GM23248 (cell line): Measurements from ENCODE around the gene SYNDIG1.

Source experiments
- EZH2 ChIP-seq: fragments of 200-600 bp; sonication (generic); IDR thresholded peaks from 2 replicates; pipeline ENCODE4 v1.6.1; 2018; ENCODE audit warnings: antibody characterized with exemption, mild to moderate bottlenecking; ENCODE audit not compliant: insufficient read depth, poor library complexity, severe bottlenecking
- EZH2phosphoT487 ChIP-seq: fragments of 200-600 bp; sonication (generic); IDR thresholded peaks from 2 replicates; pipeline ENCODE4 v1.6.1; 2018; ENCODE audit warnings: antibody characterized with exemption, moderate library complexity, mild to moderate bottlenecking, low read depth; ENCODE audit not compliant: insufficient read depth

DNA sequence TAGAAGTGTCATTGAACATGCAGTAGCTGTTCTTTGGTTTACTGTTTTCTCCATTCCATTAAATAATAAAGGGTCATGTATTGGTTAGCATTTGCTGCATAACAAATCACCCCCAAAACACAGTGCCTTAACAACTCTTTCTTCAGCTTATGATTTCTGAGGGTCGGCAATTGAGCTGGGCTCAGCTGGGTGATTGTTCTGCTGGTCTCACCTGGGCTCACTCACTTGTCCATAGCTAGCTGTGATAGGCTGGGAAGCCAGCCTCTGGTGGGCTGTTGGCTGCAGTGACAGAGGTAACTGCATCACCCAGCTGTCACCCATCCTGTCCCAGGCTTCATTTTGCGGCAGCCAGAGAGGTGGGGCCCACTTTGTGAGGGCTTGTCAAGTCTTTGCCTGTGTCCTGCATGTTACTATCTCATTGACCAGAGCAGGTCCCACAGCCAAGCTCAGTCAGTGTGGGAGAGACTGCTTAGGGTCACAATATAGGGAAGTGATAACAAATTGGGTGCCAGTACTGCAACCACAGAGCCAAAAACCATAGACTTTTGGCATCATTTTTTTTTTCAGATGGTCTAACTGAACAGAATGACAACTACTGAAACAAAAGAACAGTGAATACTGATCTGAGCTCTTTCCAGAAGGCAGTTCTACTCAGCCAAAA, 76.9 kb downstream of the SYNDIG1 start:
- TF ChIP-seq EZH2 (no peak), EZH2phosphoT487 (no peak)
